Prostate gland (tissue), 2 donors: Measurements from ENCODE around the gene BRF1.
"Not testable (repeated sequence)": the region's sequence is repeated elsewhere in the genome, so short reads cannot be mapped to it uniquely, and the experiment has no call there.

ENCODE experiments used
- CTCF ChIP-seq, 4 experiments: fragments of 200-600 bp in 2 of 4; fragments of 450-650 bp in 2 of 4; sonication (generic) in 2 of 4; IDR thresholded peaks; 1 replicate in 3 of 4; 2 replicates in 1 of 4; pipeline ENCODE4 v1.5.1; 2016 to 2019; ENCODE audit warnings: antibody characterized with exemption in 4 of 4, mild to moderate bottlenecking in 2 of 4, moderate library complexity in 2 of 4
- POLR2AphosphoS5 ChIP-seq: sonication (generic); formaldehyde crosslinking; IDR thresholded peaks from one replicate; pipeline ENCODE4 v1.6.1; 2017; ENCODE audit warnings: antibody characterized with exemption

- not testable (repeated sequence) for TF ChIP-seq POLR2AphosphoS5; CTCF (IDR thresholded peaks at IDR 0.05)
Observed at GRCh38 chr14:105297311-105297710, 3.5 kb downstream of the BRF1 start.
